HAP-1 (cell line): ENCODE measurements around the gene ARFRP1.
A peak's percentile ranks its signal among the peaks of the same experiment; 100 is the strongest.

Experiments
- DNase-seq, 2 experiments: peaks; one replicate each; pipeline ENCODE4 v3.0.0-alpha.2; 2016 to 2020; ENCODE audit warnings: low spot score in 2 of 2
- H3K27me3 ChIP-seq: fragments of 250-450 bp; sonication (Bioruptor Pico); 2 replicates; pipeline ENCODE4 v1.5.1; 2020; ENCODE audit warnings: low read depth, mild to moderate bottlenecking, moderate library complexity
- H3K36me3 ChIP-seq: fragments of 250-450 bp; sonication (Bioruptor Pico); replicated peaks from 2 replicates; pipeline ENCODE4 v1.5.1; 2020; ENCODE audit warnings: mild to moderate bottlenecking
- H3K4me1 ChIP-seq: fragments of 250-450 bp; sonication (Bioruptor Pico); 2 replicates; pipeline ENCODE4 v1.5.1; 2020; ENCODE audit warnings: mild to moderate bottlenecking
- H3K4me3 ChIP-seq: fragments of 250-450 bp; sonication (Bioruptor Pico); 2 replicates; pipeline ENCODE4 v1.5.1; 2020; ENCODE audit warnings: mild to moderate bottlenecking, moderate library complexity
- H3K9me3 ChIP-seq: fragments of 250-450 bp; sonication (Bioruptor Pico); 2 replicates; pipeline ENCODE4 v1.5.1; 2020; ENCODE audit warnings: mild to moderate bottlenecking, moderate library complexity
- in situ Hi-C: fragments of 300-500 bp; cut with MboI; formaldehyde crosslinking; loops from 3 replicates; pipeline ENCODE4 v1.14.3; 2020; ENCODE audit warnings: low sequenced_read_pairs, inconsistent platforms, mixed read lengths

Gene ARFRP1

GRCh38 chr20:63707558-63708300 is at the start of gene ARFRP1, which contains the start of gene ZGPAT:
TSS of gene ARFRP1 (minus strand) at chr20:63707976. CDS start at chr20:63707091, 885 bp downstream.
TSS of gene ZGPAT (plus strand) at chr20:63708039. CDS start at chr20:63708581, 542 bp downstream.
- in situ Hi-C loops = no loop called here
- Histone ChIP-seq H3K4me1 (peaks cover 4% of the 10 kb centered on the region), H3K27me3 (no peaks in the 10 kb centered on the region), H3K9me3 (no peaks in the 10 kb centered on the region), H3K4me3 (peak within 1 kb of the TSS; percentile 78), H3K36me3 (peaks cover 64% of the 10 kb centered on the region)
- DNase-seq = peak; percentile 73 to 86

- H3K27me3 ChIP-seq = no peaks in the 10 kb centered on the region
- DNase-seq = no peak
- in situ Hi-C loops = no loop called here
- H3K4me1 ChIP-seq = no peaks in the 10 kb centered on the region
- H3K36me3 ChIP-seq = no peaks in the 10 kb centered on the region
- H3K9me3 ChIP-seq = no peaks in the 10 kb centered on the region
- H3K4me3 ChIP-seq = no peak overlapping the region
Observed at GRCh38 chr20:63756648-63756991, 48.8 kb upstream of the ARFRP1 start.

- no peaks in the 10 kb centered on the region for H3K9me3 ChIP-seq
- H3K36me3 ChIP-seq = no peaks in the 10 kb centered on the region
- no peak for DNase-seq
- H3K4me1 ChIP-seq = no peaks in the 10 kb centered on the region
- in situ Hi-C loops = no loop called here
- H3K4me3 ChIP-seq = no peak overlapping the region
- H3K27me3 ChIP-seq = no peaks in the 10 kb centered on the region
Observed at GRCh38 chr20:63755933-63756647, 48.3 kb upstream of the ARFRP1 start.

GRCh38 chr20:63754008-63754407 is 46.2 kb upstream of the ARFRP1 start:
- in situ Hi-C loops = no loop called here
- H3K9me3 ChIP-seq = no peaks in the 10 kb centered on the region
- no peaks in the 10 kb centered on the region for H3K36me3 ChIP-seq
- H3K4me1 ChIP-seq = no peaks in the 10 kb centered on the region
- no peaks in the 10 kb centered on the region for H3K27me3 ChIP-seq
- H3K4me3 ChIP-seq = no peak overlapping the region
- no peak for DNase-seq

- Histone ChIP-seq H3K4me3 (no peak overlapping the region), H3K9me3 (no peaks in the 10 kb centered on the region), H3K4me1 (no peaks in the 10 kb centered on the region), H3K27me3 (no peaks in the 10 kb centered on the region), H3K36me3 (no peaks in the 10 kb centered on the region)
- DNase-seq = no peak
- in situ Hi-C loops = no loop called here
Observed at GRCh38 chr20:63753381-63753780, 45.6 kb upstream of the ARFRP1 start.

GRCh38 chr20:63752411-63753101 is 44.8 kb upstream of the ARFRP1 start:
- no peak for DNase-seq
- H3K9me3 ChIP-seq = no peaks in the 10 kb centered on the region
- in situ Hi-C loops = no loop called here
- H3K27me3 ChIP-seq = no peaks in the 10 kb centered on the region
- no peaks in the 10 kb centered on the region for H3K4me1 ChIP-seq
- no peak overlapping the region for H3K4me3 ChIP-seq
- no peaks in the 10 kb centered on the region for H3K36me3 ChIP-seq

- Histone ChIP-seq H3K36me3 (no peaks in the 10 kb centered on the region), H3K9me3 (no peaks in the 10 kb centered on the region), H3K4me3 (no peak overlapping the region), H3K4me1 (no peaks in the 10 kb centered on the region), H3K27me3 (no peaks in the 10 kb centered on the region)
- DNase-seq = peak in 1 of 2 experiments; percentile 48
- in situ Hi-C loops = no loop called here
Observed at GRCh38 chr20:63751471-63752271, 43.9 kb upstream of the ARFRP1 start.

GRCh38 chr20:63750807-63751470 is 43.2 kb upstream of the ARFRP1 start:
- DNase-seq = no peak
- no peaks in the 10 kb centered on the region for H3K27me3 ChIP-seq
- H3K36me3 ChIP-seq = no peaks in the 10 kb centered on the region
- no peaks in the 10 kb centered on the region for H3K9me3 ChIP-seq
- in situ Hi-C loops = no loop called here
- no peak overlapping the region for H3K4me3 ChIP-seq
- H3K4me1 ChIP-seq = no peaks in the 10 kb centered on the region

- no peak for DNase-seq
- no peaks in the 10 kb centered on the region for H3K4me1 ChIP-seq
- H3K27me3 ChIP-seq = no peaks in the 10 kb centered on the region
- no peaks in the 10 kb centered on the region for H3K9me3 ChIP-seq
- H3K36me3 ChIP-seq = no peaks in the 10 kb centered on the region
- no peak overlapping the region for H3K4me3 ChIP-seq
- in situ Hi-C loops = no loop called here
Observed at GRCh38 chr20:63749597-63750508, 42.1 kb upstream of the ARFRP1 start.

GRCh38 chr20:63748934-63749270 is 41.1 kb upstream of the ARFRP1 start:
- Histone ChIP-seq H3K4me3 (no peak overlapping the region), H3K4me1 (no peaks in the 10 kb centered on the region), H3K9me3 (no peaks in the 10 kb centered on the region), H3K27me3 (no peaks in the 10 kb centered on the region), H3K36me3 (peaks cover under 1% of the 10 kb centered on the region)
- DNase-seq = no peak
- in situ Hi-C loops = no loop called here

- peaks cover 5% of the 10 kb centered on the region for H3K36me3 ChIP-seq
- in situ Hi-C loops = no loop called here
- H3K4me1 ChIP-seq = no peaks in the 10 kb centered on the region
- no peak overlapping the region for H3K4me3 ChIP-seq
- DNase-seq = no peak
- no peaks in the 10 kb centered on the region for H3K27me3 ChIP-seq
- H3K9me3 ChIP-seq = no peaks in the 10 kb centered on the region
Observed at GRCh38 chr20:63748070-63748933, 40.5 kb upstream of the ARFRP1 start.

GRCh38 chr20:63747622-63748069 is 39.9 kb upstream of the ARFRP1 start:
- Histone ChIP-seq H3K36me3 (peaks cover 10% of the 10 kb centered on the region), H3K4me3 (no peak overlapping the region), H3K27me3 (no peaks in the 10 kb centered on the region), H3K4me1 (no peaks in the 10 kb centered on the region), H3K9me3 (no peaks in the 10 kb centered on the region)
- in situ Hi-C loops = no loop called here
- no peak for DNase-seq
